ENCODE measurements around the gene CARD14. TPM values are rescaled to one million over a fixed set of nuclear protein-coding genes. Genes with fewer than 3 reads are reported as not detected.

The CARD14 gene
- total and polyA plus RNA-seq, 2 experiments from 2014 or later, result 0.08 to 0.52 TPM

- H3K36me3 ChIP-seq (ENCODE audit: insufficient read depth), result no peaks in the 10 kb centered on the region
- no peak overlapping the region for H3K27ac Mint-ChIP-seq
- ATAC-seq (no peak), DNase-seq (ENCODE audit: low spot score) (no peak)
- no peaks in the 10 kb centered on the region; the same call in 1 of the 2 replicates for H3K4me1 ChIP-seq (ENCODE audit: insufficient read depth)
- H3K4me2 ChIP-seq, result no peak overlapping the region
- H3K27ac ChIP-seq (ENCODE audit: low read depth), result no peak overlapping the region
- peaks cover 9% of the 10 kb centered on the region for H3K4me1 Mint-ChIP-seq
- no peak overlapping the region for H3K4me3 Mint-ChIP-seq
- no peaks in the 10 kb centered on the region for H3K27me3 ChIP-seq (ENCODE audit: insufficient read depth)
- TF ChIP-seq CREB1 (CRISPR knock-in tag; IDR thresholded peaks at IDR 0.05; ENCODE audit: low read depth) (no peak), EZH2phosphoT487 (IDR thresholded peaks at IDR 0.05; ENCODE audit: unreplicated experiment) (no peak), POLR2AphosphoS5 (IDR thresholded peaks at IDR 0.05; ENCODE audit: low read depth) (no peak), REST (IDR thresholded peaks at IDR 0.05; ENCODE audit: unreplicated experiment) (no peak), STAT1 (IDR thresholded peaks at IDR 0.05; ENCODE audit: unreplicated experiment) (no peak), CTCF (conservative IDR thresholded peaks at IDR 0.05; ENCODE audit: low read depth in 2 of 2) (no peak), ZNF114 (CRISPR knock-in tag; IDR thresholded peaks at IDR 0.05) (no peak)
- no peaks in the 10 kb centered on the region for H3K9me3 Mint-ChIP-seq
- no peak overlapping the region for H2AFZ ChIP-seq
- H3K79me2 ChIP-seq (replicated peaks; ENCODE audit: insufficient read depth), result no peaks in the 10 kb centered on the region
- 0 out of 2 replicates have a peak, but pooled peaks cover 6% of the 10 kb centered on the region for H3F3A ChIP-seq (replicated peaks; ENCODE audit: low read depth)
- H3K9me2 ChIP-seq (ENCODE audit: insufficient read depth), result no peaks in the 10 kb centered on the region
- no peaks in the 10 kb centered on the region for H4K20me1 ChIP-seq (replicated peaks; ENCODE audit: insufficient read depth)
- H3K27me3 Mint-ChIP-seq (ENCODE audit: insufficient read depth, low read depth, poor library complexity), result peaks cover 16% of the 10 kb centered on the region
- no peak overlapping the region for H3K4me3 ChIP-seq
- H3K36me3 Mint-ChIP-seq (ENCODE audit: low read depth), result no peaks in the 10 kb centered on the region
Measured at GRCh38 chr17:80166446-80166845, 3.4 kb upstream of the CARD14 start.

- no peaks in the 10 kb centered on the region for H4K20me1 ChIP-seq (replicated peaks; ENCODE audit: insufficient read depth)
- H3K27ac ChIP-seq (ENCODE audit: low read depth), result no peak overlapping the region
- no peaks in the 10 kb centered on the region for H3K9me2 ChIP-seq (ENCODE audit: insufficient read depth)
- H3K36me3 ChIP-seq (ENCODE audit: insufficient read depth), result no peaks in the 10 kb centered on the region
- no peak for DNase-seq (ENCODE audit: low spot score)
- no peak overlapping the region for H2AFZ ChIP-seq
- H3K79me2 ChIP-seq (replicated peaks; ENCODE audit: insufficient read depth), result no peaks in the 10 kb centered on the region
- no peaks in the 10 kb centered on the region for H3K4me1 Mint-ChIP-seq
- no peak overlapping the region for H3K27ac Mint-ChIP-seq
- ATAC-seq, result no peak
- no peak overlapping the region for H3K4me3 Mint-ChIP-seq
- no peak overlapping the region for H3K4me2 ChIP-seq
- no peaks in the 10 kb centered on the region for H3K4me1 ChIP-seq (ENCODE audit: insufficient read depth)
- H3K4me3 ChIP-seq, result no peak overlapping the region
- H3F3A ChIP-seq (replicated peaks; ENCODE audit: low read depth), result no peaks in the 10 kb centered on the region
- H3K9me3 Mint-ChIP-seq, result no peaks in the 10 kb centered on the region
- H3K36me3 Mint-ChIP-seq (ENCODE audit: low read depth), result no peaks in the 10 kb centered on the region
- H3K27me3 Mint-ChIP-seq (ENCODE audit: insufficient read depth, low read depth, poor library complexity), result peaks cover 13% of the 10 kb centered on the region
- H3K27me3 ChIP-seq (ENCODE audit: insufficient read depth), result no peaks in the 10 kb centered on the region
- TF ChIP-seq ZNF114 (CRISPR knock-in tag; IDR thresholded peaks at IDR 0.05) (no peak), ZNF462 (CRISPR knock-in tag; IDR thresholded peaks at IDR 0.05) (no peak), EZH2 (IDR thresholded peaks at IDR 0.05; ENCODE audit: low read depth, unreplicated experiment) (no peak), EZH2phosphoT487 (IDR thresholded peaks at IDR 0.05; ENCODE audit: unreplicated experiment) (no peak), JUNB (IDR thresholded peaks at IDR 0.05; ENCODE audit: unreplicated experiment) (no peak)
Measured at GRCh38 chr17:80168371-80168770, 1.5 kb upstream of the CARD14 start.
